HCT116 (cell line): Measurements from ENCODE around the gene HIF1A. TPM values are rescaled to one million over a fixed set of nuclear protein-coding genes. Genes with fewer than 3 reads are reported as not detected.

Experiments used
- ATAC-seq: fragments of 200-7000 bp; cut with Tn5 transposase; 2 replicates; pipeline ENCODE4 v1.9.1; 2020; ENCODE audit warnings: mild to moderate bottlenecking, moderate library complexity
- BruUV-seq: library from RNA; stranded (reverse); fragments of 400-500 nt; replicated peaks from 2 replicates; lab custom pipeline; 2021; lab: Mats Ljungman, UMichigan
- CTCF ChIA-PET: fragments of 300-600 bp; sonication (Branson Sonifier 250); formaldehyde crosslinking; loops from one replicate; lab custom pipeline; 2021; ENCODE audit warnings: antibody characterized with exemption; lab: Charles Lee
- POLR2A ChIA-PET: fragments of 300-600, 350-600 bp; sonication (Branson Sonifier 250); formaldehyde crosslinking; loops from one replicate; lab custom pipeline; 2021; ENCODE audit warnings: antibody characterized with exemption; lab: Charles Lee
- RAD21 ChIA-PET, 2 experiments: fragments of 300-600 bp; sonication (Branson Sonifier 250); formaldehyde crosslinking; loops; one replicate each; lab custom pipeline; 2023; ENCODE audit warnings: low total read pairs in 2 of 2; ENCODE audit not compliant: uncharacterized antibody in 2 of 2, unreplicated experiment in 2 of 2, low non-redundant PET in 1 of 2; lab: Charles Lee
- DNase-seq: peaks from one replicate; pipeline ENCODE4 v3.0.0-alpha.2; 2010; ENCODE audit warnings: low read depth, low spot score
- H2AFZ ChIP-seq: fragments of 200-600 bp; shearing (Covaris generic), sonication (generic); 2 replicates; pipeline ENCODE4 v1.6.1; 2017; ENCODE audit warnings: low read depth, mixed run types, mixed read lengths, antibody characterized with exemption, low read length; ENCODE audit not compliant: poor library complexity, severe bottlenecking
- H3K27ac ChIP-seq: 2 replicates; pipeline ENCODE4 v1.5.1; 2012; ENCODE audit warnings: low read depth, low read length
- H3K27me3 ChIP-seq: fragments of 200-600 bp; sonication (generic); 2 replicates; pipeline ENCODE4 v1.6.1; 2016; ENCODE audit warnings: mixed run types, low read length, mixed read lengths; ENCODE audit not compliant: insufficient read depth
- H3K36me3 ChIP-seq, 2 experiments: fragments of 200-500 bp in 1 of 2; fragments of 200-600 bp in 1 of 2; sonication (Bioruptor generic) in 1 of 2; sonication (generic) in 1 of 2; 2 replicates each; pipeline versions ENCODE4 v1.5.1 to v1.6.1; 2014 to 2016; ENCODE audit warnings: low read length in 2 of 2, inconsistent platforms in 1 of 2, mixed read lengths in 1 of 2, mixed run types in 1 of 2; ENCODE audit not compliant: insufficient read depth in 2 of 2, control insufficient read depth in 1 of 2
- H3K4me1 ChIP-seq, 2 experiments: fragments of 200-600 bp in 1 of 2; sonication (generic) in 1 of 2; 2 replicates each; pipeline versions ENCODE4 v1.5.1 to v1.6.1; 2012 to 2017; ENCODE audit warnings: low read length in 2 of 2, inconsistent platforms in 1 of 2, mild to moderate bottlenecking in 1 of 2, mixed read lengths in 1 of 2, mixed run types in 1 of 2, moderate library complexity in 1 of 2; ENCODE audit not compliant: insufficient read depth in 2 of 2, control insufficient read depth in 1 of 2
- H3K4me2 ChIP-seq: fragments of 200-600 bp; sonication (generic); 2 replicates; pipeline ENCODE4 v1.6.1; 2017; ENCODE audit warnings: mixed run types, low read length, mixed read lengths
- H3K4me3 ChIP-seq, 2 experiments: fragments of 200-600 bp in 1 of 2; sonication (generic) in 1 of 2; replicated peaks in 1 of 2; 2 replicates each; pipeline ENCODE4 v1.5.1; 2011 to 2016; ENCODE audit warnings: low read length in 2 of 2, control low read depth in 1 of 2, low read depth in 1 of 2, mild to moderate bottlenecking in 1 of 2, mixed read lengths in 1 of 2, mixed run types in 1 of 2
- H3K79me2 ChIP-seq: fragments of 200-600 bp; sonication (generic); 2 replicates; pipeline ENCODE4 v1.6.1; 2017; ENCODE audit warnings: mild to moderate bottlenecking, mixed run types, low read length, moderate library complexity, mixed read lengths; ENCODE audit not compliant: insufficient read depth
- H3K9ac ChIP-seq: fragments of 200-600 bp; sonication (generic); 2 replicates; pipeline ENCODE4 v1.6.1; 2016; ENCODE audit warnings: low read length, mixed read lengths
- H3K9me2 ChIP-seq: fragments of 200-600 bp; sonication (generic), shearing (Covaris generic); 2 replicates; pipeline ENCODE4 v1.6.1; 2017; ENCODE audit warnings: mixed run types, mild to moderate bottlenecking, moderate library complexity; ENCODE audit not compliant: insufficient read depth
- H3K9me3 ChIP-seq, 2 experiments: fragments of 200-500 bp in 1 of 2; fragments of 200-600 bp in 1 of 2; sonication (Bioruptor generic) in 1 of 2; sonication (generic) in 1 of 2; 2 replicates each; pipeline ENCODE4 v1.6.1; 2014 to 2017; ENCODE audit warnings: low read length in 2 of 2, mixed read lengths in 2 of 2, inconsistent platforms in 1 of 2, low read depth in 1 of 2, mild to moderate bottlenecking in 1 of 2, mixed run types in 1 of 2, moderate library complexity in 1 of 2; ENCODE audit not compliant: control insufficient read depth in 1 of 2, insufficient read depth in 1 of 2
- H4K20me1 ChIP-seq: fragments of 200-600 bp; sonication (generic), shearing (Covaris generic); 2 replicates; pipeline ENCODE4 v1.6.1; 2017; ENCODE audit warnings: mixed run types, mild to moderate bottlenecking, moderate library complexity; ENCODE audit not compliant: insufficient read depth
- ATF3 ChIP-seq: IDR thresholded peaks from 2 replicates; pipeline ENCODE4 v1.6.1; 2012
- CBX3 ChIP-seq: IDR thresholded peaks from 2 replicates; pipeline ENCODE4 v1.6.1; 2012; ENCODE audit warnings: low read depth
- CTCF ChIP-seq, 3 experiments: fragments of 200-600 bp in 1 of 3; sonication (generic) in 1 of 3; IDR thresholded peaks in 2 of 3; conservative IDR thresholded peaks in 1 of 3; 2 replicates each; pipeline ENCODE4 v1.5.1; 2012 to 2017; ENCODE audit warnings: low read depth in 2 of 3, low read length in 2 of 3, antibody characterized with exemption in 1 of 3, borderline replicate concordance in 1 of 3, control low read depth in 1 of 3, mild to moderate bottlenecking in 1 of 3, mixed read lengths in 1 of 3, mixed run types in 1 of 3, moderate library complexity in 1 of 3; ENCODE audit not compliant: insufficient read depth in 1 of 3
- ELF1 ChIP-seq: IDR thresholded peaks from 2 replicates; pipeline ENCODE4 v1.6.1; 2012; ENCODE audit warnings: low read depth, borderline replicate concordance
- EZH2 ChIP-seq: fragments of 200-600 bp; sonication (generic); IDR thresholded peaks from 2 replicates; pipeline ENCODE4 v1.6.1; 2017; ENCODE audit warnings: antibody characterized with exemption, mixed run types
- EZH2phosphoT487 ChIP-seq: fragments of 200-600 bp; IDR thresholded peaks from 2 replicates; pipeline ENCODE4 v1.6.1; 2018; ENCODE audit warnings: antibody characterized with exemption, borderline replicate concordance
- FOSL1 ChIP-seq: IDR thresholded peaks from 2 replicates; pipeline ENCODE4 v1.6.1; 2012; ENCODE audit warnings: low read depth
- POLR2A ChIP-seq: IDR thresholded peaks from 2 replicates; pipeline ENCODE4 v1.7.0; 2011; ENCODE audit warnings: borderline replicate concordance; ENCODE audit not compliant: insufficient read depth, insufficient read length; ENCODE audit errors: extremely low read depth
- RAD21 ChIP-seq: IDR thresholded peaks from 2 replicates; pipeline ENCODE4 v1.6.1; 2012; ENCODE audit warnings: low read depth, mild to moderate bottlenecking
- SIN3A ChIP-seq: IDR thresholded peaks from 2 replicates; pipeline ENCODE4 v1.6.1; 2012; ENCODE audit warnings: low read depth
- SP1 ChIP-seq: IDR thresholded peaks from 2 replicates; pipeline ENCODE4 v1.6.1; 2012; ENCODE audit warnings: low read depth
- SRF ChIP-seq: IDR thresholded peaks from 2 replicates; pipeline ENCODE4 v1.6.1; 2012; ENCODE audit warnings: low read depth
- YY1 ChIP-seq: IDR thresholded peaks from 2 replicates; pipeline ENCODE4 v1.6.1; 2011; ENCODE audit warnings: low read length, low read depth, moderate library complexity, mild to moderate bottlenecking; ENCODE audit not compliant: insufficient replicate concordance; ENCODE audit errors: extremely low read depth
- ZBTB33 ChIP-seq: IDR thresholded peaks from 2 replicates; pipeline ENCODE4 v1.6.1; 2011; ENCODE audit warnings: mild to moderate bottlenecking, low read length, moderate library complexity; ENCODE audit not compliant: insufficient replicate concordance; ENCODE audit errors: extremely low read depth
- ZNF274 ChIP-seq: fragments of 200-500 bp; sonication (Bioruptor generic); IDR thresholded peaks from 2 replicates; pipeline ENCODE4 v1.6.1; 2014; ENCODE audit warnings: mild to moderate bottlenecking, low read depth, low read length, inconsistent platforms
- intact Hi-C: fragments of 100-400 bp; cut with micrococcal nuclease; formaldehyde crosslinking; loops from 2 replicates; pipeline ENCODE4 v1.10.0; 2022
- total RNA-seq: library from RNA; stranded (reverse); gene quantifications from one replicate; pipeline ENCODE4 v1.2.1, GENCODE V29; 2021; ENCODE audit not compliant: unreplicated experiment

Gene HIF1A
- total RNA-seq, 1 experiment from 2014 or later: 113 TPM

- TF ChIP-seq SIN3A: no peak
- no peak for TF ChIP-seq ZBTB33
- TF ChIP-seq ELF1: no peak
- Histone ChIP-seq H3K27me3 (no peaks in the 10 kb centered on the region), H2AFZ (no peak overlapping the region), H3K9me2 (no peaks in the 10 kb centered on the region), H3K36me3 (peaks cover 12 to 15% of the 10 kb centered on the region in 2 experiments), H3K9ac (no peak overlapping the region), H3K4me3 (no peak overlapping the region), H3K4me1 (peaks cover 5 to 16% of the 10 kb centered on the region in 2 experiments; a peak in 3 of 4 replicates), H3K27ac (no peak overlapping the region), H3K4me2 (no peak overlapping the region), H3K9me3 (no peaks in the 10 kb centered on the region), H4K20me1 (no peaks in the 10 kb centered on the region), H3K79me2 (peaks cover 48% of the 10 kb centered on the region)
- DNase-seq (no peak), ATAC-seq (no peak)
- ChIA-PET CTCF (no interaction called here), RAD21 (no interaction called here), POLR2A (no interaction called here)
- intact Hi-C loops: no loop called here
- BruUV-seq: no TSS peak
These were observed 70.8 kb downstream of the HIF1A start for GRCh38 chr14:61766151-61766550.

- ATAC-seq (no peak), DNase-seq (no peak)
- Histone ChIP-seq H3K4me2 (no peak overlapping the region), H3K4me3 (no peak overlapping the region), H3K9me2 (no peaks in the 10 kb centered on the region), H3K36me3 (peaks cover 12 to 25% of the 10 kb centered on the region in 2 experiments), H3K79me2 (peaks cover 40% of the 10 kb centered on the region), H2AFZ (no peak overlapping the region), H3K4me1 (peaks cover 4% of the 10 kb centered on the region in 2 experiments; a peak in 3 of 4 replicates), H4K20me1 (no peaks in the 10 kb centered on the region), H3K9me3 (no peaks in the 10 kb centered on the region), H3K27ac (no peak overlapping the region), H3K9ac (no peak overlapping the region), H3K27me3 (no peaks in the 10 kb centered on the region)
- ChIA-PET CTCF (no interaction called here), POLR2A (no interaction called here), RAD21 (no interaction called here)
- BruUV-seq: no TSS peak
- intact Hi-C loops: no loop called here
- TF ChIP-seq FOSL1: no peak
- TF ChIP-seq EZH2: no peak
- TF ChIP-seq POLR2A: no peak
- TF ChIP-seq EZH2phosphoT487: no peak
- no peak for TF ChIP-seq ZNF274
- TF ChIP-seq YY1: no peak
- no peak for TF ChIP-seq RAD21
- TF ChIP-seq ATF3: no peak
- TF ChIP-seq ZBTB33: no peak
- TF ChIP-seq CBX3: no peak
- TF ChIP-seq CTCF (IDR thresholded peaks at IDR 0.05 in 2 of 3, conservative IDR thresholded peaks at IDR 0.05 in 1 of 3; ENCODE audit: borderline replicate concordance in 1 of 3, insufficient read depth in 1 of 3, low read depth in 2 of 3, low read length in 2 of 3): no peak
- TF ChIP-seq SRF: no peak
- no peak for TF ChIP-seq SP1
These were observed 72.9 kb downstream of the HIF1A start for GRCh38 chr14:61768240-61768639.
